Mucosa of descending colon (tissue), 3 donors: Measurements from ENCODE around the gene TLR10. TPM values are rescaled to one million over a fixed set of nuclear protein-coding genes. Genes with fewer than 3 reads are reported as not detected.

Experiments used
- ATAC-seq: fragments of 200-7000 bp; cut with Tn5 transposase; one replicate; pipeline ENCODE4 v1.9.1; 2020; ENCODE audit warnings: mild to moderate bottlenecking, moderate library complexity
- DNase-seq, 3 donors: peaks; one replicate each; pipeline ENCODE4 v3.0.0-alpha.2; 2020
- H3K36me3 ChIP-seq: fragments of 200-600 bp; one replicate; pipeline ENCODE4 v1.8.0; 2021; ENCODE audit warnings: low read depth, mild to moderate bottlenecking
- H3K4me1 ChIP-seq: fragments of 200-600 bp; one replicate; pipeline ENCODE4 v1.8.0; 2021; ENCODE audit warnings: low read depth, mild to moderate bottlenecking
- H3K4me3 ChIP-seq: fragments of 200-600 bp; one replicate; pipeline ENCODE4 v1.8.0; 2021; ENCODE audit warnings: mild to moderate bottlenecking
- H3K9me3 ChIP-seq: fragments of 200-600 bp; one replicate; pipeline ENCODE4 v1.8.0; 2021; ENCODE audit warnings: mild to moderate bottlenecking
- intact Hi-C, 2 donors: fragments of 100-400 bp; cut with DNase I in 1 of 2; cut with micrococcal nuclease in 1 of 2; formaldehyde crosslinking; loops; one replicate each; pipeline versions ENCODE4 v1.11.0 to v1.11.1; 2022; cut with DNase I, micrococcal nuclease
- total RNA-seq, 3 donors: library from RNA; stranded (reverse); fragmentation: NEBNext Ultra II Directional in 2 of 3; extraction: Animal tissue kit (Norgen Biotek cat#: 25700) in 2 of 3; gene quantifications; one replicate each; pipeline versions ENCODE4 v1.2.1 to v1.2.4, GENCODE V29; 2021 to 2023
- TF ChIP-seq, protein P1 (sequence below): fragments of 200-600 bp; IDR thresholded peaks from one replicate; pipeline ENCODE4 v1.8.0; 2022; ENCODE audit warnings: antibody characterized with exemption, mild to moderate bottlenecking
- donor health status: DM: no; HTN: no; CAD: no; lungs with moderate emphysema.
- donor health status: DM: no; HTN: no; CAD: no.
- donor health status: DM: no; HTN: yes; CAD: no.

TLR10 gene
- total RNA-seq, 3 donors from 2014 or later: 0.17 to 0.46 (median 0.25) TPM

DNA sequence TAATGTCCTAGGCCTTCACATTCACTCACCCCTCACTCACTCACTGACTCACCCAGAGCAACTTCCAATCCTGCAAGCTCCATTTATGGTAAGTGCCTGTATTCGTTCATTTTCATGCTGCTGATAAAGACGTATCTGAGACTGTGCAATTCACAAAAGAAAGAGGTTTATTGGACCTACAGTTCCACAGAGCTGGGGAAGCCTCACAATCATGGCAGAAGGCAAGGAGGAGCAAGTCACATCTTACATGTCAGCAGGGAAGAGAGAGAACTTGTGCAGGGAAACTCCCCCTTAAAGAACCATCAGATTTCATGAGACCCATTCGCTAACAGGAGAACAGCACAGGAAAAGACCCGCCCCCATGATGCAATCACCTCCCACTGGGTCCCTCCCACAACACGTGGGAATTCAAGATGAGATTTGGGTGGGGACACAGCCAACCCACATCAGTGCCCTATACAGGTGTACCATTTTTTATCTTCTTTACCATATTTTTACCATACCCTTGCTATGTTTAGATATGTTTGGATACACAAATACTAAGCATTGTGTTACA is 40.0 kb upstream of the TLR10 start:
- ATAC-seq: no peak
- DNase-seq: no peak
- Histone ChIP-seq H3K36me3 (no peaks in the 10 kb centered on the region), H3K9me3 (no peaks in the 10 kb centered on the region), H3K4me1 (no peaks in the 10 kb centered on the region), H3K4me3 (no peak overlapping the region)
- intact Hi-C loops: no loop called here
- TF ChIP-seq, protein P1, sequence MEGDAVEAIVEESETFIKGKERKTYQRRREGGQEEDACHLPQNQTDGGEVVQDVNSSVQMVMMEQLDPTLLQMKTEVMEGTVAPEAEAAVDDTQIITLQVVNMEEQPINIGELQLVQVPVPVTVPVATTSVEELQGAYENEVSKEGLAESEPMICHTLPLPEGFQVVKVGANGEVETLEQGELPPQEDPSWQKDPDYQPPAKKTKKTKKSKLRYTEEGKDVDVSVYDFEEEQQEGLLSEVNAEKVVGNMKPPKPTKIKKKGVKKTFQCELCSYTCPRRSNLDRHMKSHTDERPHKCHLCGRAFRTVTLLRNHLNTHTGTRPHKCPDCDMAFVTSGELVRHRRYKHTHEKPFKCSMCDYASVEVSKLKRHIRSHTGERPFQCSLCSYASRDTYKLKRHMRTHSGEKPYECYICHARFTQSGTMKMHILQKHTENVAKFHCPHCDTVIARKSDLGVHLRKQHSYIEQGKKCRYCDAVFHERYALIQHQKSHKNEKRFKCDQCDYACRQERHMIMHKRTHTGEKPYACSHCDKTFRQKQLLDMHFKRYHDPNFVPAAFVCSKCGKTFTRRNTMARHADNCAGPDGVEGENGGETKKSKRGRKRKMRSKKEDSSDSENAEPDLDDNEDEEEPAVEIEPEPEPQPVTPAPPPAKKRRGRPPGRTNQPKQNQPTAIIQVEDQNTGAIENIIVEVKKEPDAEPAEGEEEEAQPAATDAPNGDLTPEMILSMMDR: no peak

DNA sequence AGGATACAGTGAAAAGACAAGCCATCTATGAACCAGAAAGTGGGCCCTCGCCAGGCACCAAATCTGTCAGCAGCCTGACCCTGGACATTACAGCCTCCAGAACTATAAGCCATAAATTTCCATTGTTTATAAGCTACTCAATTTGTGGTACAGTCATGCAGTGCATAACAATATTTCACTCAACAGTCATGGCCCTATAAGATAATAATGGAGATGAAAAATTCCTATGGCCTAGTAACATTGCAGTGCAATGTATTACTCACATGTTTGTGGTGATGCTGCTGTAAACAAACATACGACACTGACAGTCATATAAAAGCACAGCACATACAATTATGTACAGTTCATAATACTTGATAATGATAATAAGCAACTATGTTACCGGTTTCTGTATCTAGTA is 38.9 kb upstream of the TLR10 start:
- H3K4me3 ChIP-seq: no peak overlapping the region
- intact Hi-C loops: no loop called here
- no peaks in the 10 kb centered on the region for H3K9me3 ChIP-seq
- ATAC-seq: no peak
- TF ChIP-seq, protein P1: no peak
- no peaks in the 10 kb centered on the region for H3K4me1 ChIP-seq
- DNase-seq: no peak
- H3K36me3 ChIP-seq: no peaks in the 10 kb centered on the region

DNA sequence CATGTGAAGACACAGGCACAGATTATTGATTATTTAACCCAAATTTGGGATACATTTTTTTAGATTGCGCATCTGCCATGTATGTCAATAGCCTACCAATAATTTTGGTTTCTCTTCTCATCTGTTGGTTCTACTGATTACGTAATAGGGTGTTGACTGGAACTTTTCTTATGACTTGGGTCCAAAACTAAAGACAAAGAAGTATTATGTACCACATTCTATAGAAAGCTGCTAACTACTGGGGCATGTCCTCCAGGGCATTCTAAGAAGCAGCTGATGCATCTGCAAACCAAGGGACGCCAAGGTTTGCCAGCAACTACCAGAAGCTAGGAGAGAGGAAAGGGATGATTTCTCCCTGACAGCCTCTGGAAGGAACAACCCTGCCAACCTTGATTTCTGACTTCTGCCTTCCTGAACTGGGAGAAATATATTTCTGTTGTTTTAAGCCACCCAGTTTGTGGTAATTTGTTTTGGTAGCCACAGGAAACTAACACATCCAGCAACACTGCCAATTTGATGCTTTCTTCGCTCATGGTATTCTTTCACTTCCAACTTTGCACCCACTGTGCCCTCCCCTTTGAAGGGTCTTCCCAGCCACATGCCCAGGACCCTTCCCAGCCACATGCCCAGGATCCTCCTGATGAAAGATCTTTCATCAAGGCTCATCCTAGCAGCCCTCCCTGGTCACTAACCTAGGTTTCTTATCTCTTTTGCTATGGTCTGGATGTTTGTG is 37.7 kb upstream of the TLR10 start:
- ATAC-seq: no peak
- intact Hi-C loops: no loop called here

DNA sequence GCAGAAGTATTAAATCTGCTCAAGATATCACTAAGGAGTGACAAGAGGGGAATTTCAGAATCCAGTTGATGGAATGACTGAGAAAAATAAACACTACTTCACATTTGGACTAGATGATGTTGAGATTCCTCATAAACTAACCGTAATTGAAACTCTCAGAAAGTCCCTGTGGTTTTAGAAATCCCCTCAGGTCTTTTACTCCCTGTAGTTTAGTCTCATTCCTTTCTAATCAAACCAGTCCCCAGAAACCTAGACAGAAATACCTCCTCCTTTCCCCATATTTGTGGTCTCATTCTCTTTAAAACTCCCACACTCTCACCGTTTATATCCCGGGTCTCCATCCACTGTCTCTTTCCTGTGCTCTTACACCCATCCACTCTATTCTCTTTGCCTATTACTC is 36.8 kb upstream of the TLR10 start:
- TF ChIP-seq, protein P1: no peak
- Histone ChIP-seq H3K36me3 (no peaks in the 10 kb centered on the region), H3K9me3 (no peaks in the 10 kb centered on the region), H3K4me3 (no peak overlapping the region), H3K4me1 (no peaks in the 10 kb centered on the region)
- intact Hi-C loops: no loop called here
- DNase-seq (no peak), ATAC-seq (no peak)

More for the DNA sequence above, 37.7 kb upstream of the TLR10 start:
- DNase-seq: no peak
- Histone ChIP-seq H3K36me3 (no peaks in the 10 kb centered on the region), H3K9me3 (no peaks in the 10 kb centered on the region), H3K4me1 (no peaks in the 10 kb centered on the region), H3K4me3 (no peak overlapping the region)
- TF ChIP-seq, protein P1: no peak

DNA sequence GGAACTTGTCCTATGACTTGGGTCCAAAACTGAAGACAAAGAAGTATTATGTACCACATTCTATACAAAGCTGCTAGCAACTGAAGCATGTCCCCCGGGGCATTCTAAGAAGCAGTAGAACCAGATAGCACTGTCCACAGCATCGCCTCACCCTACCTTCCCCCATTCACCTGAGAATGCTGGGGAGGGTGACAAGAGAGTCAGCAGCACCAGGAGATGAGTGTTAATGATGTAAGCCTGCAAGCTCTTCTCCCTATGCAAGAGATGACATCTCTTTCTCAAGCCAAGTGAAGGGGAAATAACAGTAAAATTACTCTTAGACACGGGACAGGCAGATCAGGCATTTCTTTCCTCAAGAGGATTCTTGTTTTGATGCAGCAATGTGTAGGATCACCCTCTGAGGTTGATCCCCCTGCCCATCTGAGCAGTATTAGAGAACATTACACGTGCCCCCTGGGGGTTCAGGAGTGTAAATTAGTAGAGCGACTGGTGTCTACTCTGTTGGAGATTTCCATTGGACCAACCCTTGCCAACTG is 35.7 kb upstream of the TLR10 start:
- intact Hi-C loops: no loop called here

More for the DNA sequence above, 35.7 kb upstream of the TLR10 start:
- DNase-seq (no peak), ATAC-seq (no peak)
- Histone ChIP-seq H3K9me3 (no peaks in the 10 kb centered on the region), H3K4me1 (no peaks in the 10 kb centered on the region), H3K4me3 (no peak overlapping the region), H3K36me3 (no peaks in the 10 kb centered on the region)
- TF ChIP-seq, protein P1: no peak
